GM12878 (cell line): ENCODE measurements around the gene OR2J1. TPM values are rescaled to one million over a fixed set of nuclear protein-coding genes. Genes with fewer than 3 reads are reported as not detected.

Source experiments
- ATAC-seq: fragments of 200-7000 bp; cut with Tn5 transposase; 3 replicates; pipeline ENCODE4 v1.9.1; 2020; ENCODE audit warnings: mild to moderate bottlenecking, moderate library complexity
- BruUV-seq: library from RNA; stranded (reverse); fragments of 400-500 nt; replicated peaks from 2 replicates; lab custom pipeline; 2021; lab: Mats Ljungman, UMichigan
- CTCF ChIA-PET: fragments of 300-600 bp; sonication (Branson Sonifier 250); formaldehyde crosslinking; extraction: SDS; loops from one replicate; lab custom pipeline; 2021; ENCODE audit warnings: inconsistent platforms; lab: Yijun Ruan, JAX
- POLR2A ChIA-PET: fragments of 350-600 bp; formaldehyde crosslinking; extraction: SDS; loops from one replicate; lab custom pipeline; 2021; ENCODE audit warnings: inconsistent platforms; lab: Charles Lee
- RAD21 ChIA-PET: fragments of 300-600 bp; sonication (Branson Sonifier 250); formaldehyde crosslinking; loops from one replicate; lab custom pipeline; 2023; ENCODE audit warnings: antibody characterized with exemption; ENCODE audit not compliant: unreplicated experiment; lab: Charles Lee
- SMC1A ChIA-PET: fragments of 300-600 bp; sonication (Branson Sonifier 250); formaldehyde crosslinking; loops from one replicate; lab custom pipeline; 2023; ENCODE audit not compliant: unreplicated experiment, uncharacterized antibody; lab: Charles Lee
- DNase-seq: peaks from one replicate; pipeline ENCODE4 v3.0.0-alpha.2; 2011; ENCODE audit warnings: low read depth, low spot score
- FAIRE-seq: peaks from 3 replicates; lab custom pipeline; 2011; peaks lifted over from hg19 to GRCh38; lab: Jason Lieb, UNC
- H2AFZ ChIP-seq: 2 replicates; pipeline ENCODE4 v1.6.0; 2011; ENCODE audit warnings: low read depth, low read length, control low read depth; ENCODE audit not compliant: control insufficient read depth
- H3K27ac ChIP-seq: 2 replicates; pipeline ENCODE4 v1.5.1; 2011; ENCODE audit warnings: control low read depth; ENCODE audit not compliant: control insufficient read depth, insufficient read depth
- H3K27me3 ChIP-seq, 2 experiments: replicated peaks in 1 of 2; 2 replicates each; pipeline versions ENCODE4 v1.6.0 to v1.6.1; 2011; ENCODE audit warnings: low read length in 1 of 2; ENCODE audit not compliant: control insufficient read depth in 2 of 2, insufficient read depth in 2 of 2
- H3K36me3 ChIP-seq, 2 experiments: 2 replicates each; pipeline ENCODE4 v1.5.1; 2011; ENCODE audit warnings: low read length in 1 of 2; ENCODE audit not compliant: control insufficient read depth in 2 of 2, insufficient read depth in 2 of 2
- H3K4me1 ChIP-seq: 2 replicates; pipeline ENCODE4 v1.6.1; 2011; ENCODE audit warnings: mild to moderate bottlenecking, low read length, moderate library complexity, mixed read lengths; ENCODE audit not compliant: control insufficient read depth, insufficient read depth
- H3K4me2 ChIP-seq: 2 replicates; pipeline ENCODE4 v1.6.0; 2011; ENCODE audit warnings: control low read depth; ENCODE audit not compliant: control insufficient read depth, insufficient read depth
- H3K4me3 ChIP-seq: fragments of 200-600 bp; sonication (generic); 2 replicates; pipeline ENCODE4 v1.5.1; 2016
- H3K79me2 ChIP-seq: 2 replicates; pipeline ENCODE4 v1.6.0; 2011; ENCODE audit warnings: low read length; ENCODE audit not compliant: control insufficient read depth, insufficient read depth
- H3K9ac ChIP-seq: 2 replicates; pipeline ENCODE4 v1.8.0; 2011; ENCODE audit warnings: low read length, control low read depth, mixed read lengths; ENCODE audit not compliant: control insufficient read depth, insufficient read depth
- H3K9me3 ChIP-seq: replicated peaks from 3 replicates; pipeline ENCODE4 v1.5.1; 2011; ENCODE audit warnings: mild to moderate bottlenecking, low read length; ENCODE audit not compliant: control insufficient read depth, insufficient read depth
- H4K20me1 ChIP-seq: 2 replicates; pipeline ENCODE4 v1.6.0; 2011; ENCODE audit not compliant: control insufficient read depth, insufficient read depth
- BACH1 ChIP-seq: fragments of 450-650 bp; IDR thresholded peaks from 2 replicates; pipeline ENCODE4 v1.6.1; 2017; ENCODE audit warnings: mild to moderate bottlenecking, borderline replicate concordance
- ESRRA ChIP-seq: IDR thresholded peaks from 2 replicates; pipeline ENCODE4 v1.6.1; 2012; ENCODE audit warnings: mild to moderate bottlenecking, low read length, improper control_type of control experiment
- MYC ChIP-seq: IDR thresholded peaks from 2 replicates; pipeline ENCODE4 v1.6.1; 2011; ENCODE audit warnings: mild to moderate bottlenecking, low read length, moderate library complexity, inconsistent platforms; ENCODE audit not compliant: insufficient read depth, insufficient replicate concordance, insufficient read length, severe bottlenecking
- POLR2A ChIP-seq: IDR thresholded peaks from 2 replicates; pipeline ENCODE4 v1.6.1; 2011; ENCODE audit warnings: low read depth, mild to moderate bottlenecking, low read length
- POU2F2 ChIP-seq: IDR thresholded peaks from 3 replicates; pipeline ENCODE4 v1.6.1; 2011; ENCODE audit warnings: low read depth, mild to moderate bottlenecking, low read length, borderline replicate concordance
- RELA ChIP-seq: fragments of 450-650 bp; IDR thresholded peaks from 2 replicates; pipeline ENCODE4 v1.8.0; 2014; ENCODE audit warnings: borderline replicate concordance; ENCODE audit not compliant: partially characterized antibody
- ZNF24 ChIP-seq: fragments of 450-650 bp; IDR thresholded peaks from 2 replicates; pipeline ENCODE4 v1.6.1; 2017; ENCODE audit warnings: antibody characterized with exemption, mild to moderate bottlenecking
- WGBS: methylation state at CpG from one replicate; pipeline ENCODE4 v1.1.6; 2016; ENCODE audit warnings: low lambda C conversion rate; ENCODE audit not compliant: insufficient replicate concordance, insufficient coverage; ENCODE audit errors: missing lambda C conversion rate; 5-methylcytosine and 5-hydroxymethylcytosine counted together
- in situ Hi-C: fragments of 300-500 bp; cut with MboI; formaldehyde crosslinking; loops from 9 replicates; pipeline ENCODE4 v1.14.3; 2018; ENCODE audit warnings: mixed read lengths
- intact Hi-C: fragments of 100-400 bp; cut with micrococcal nuclease; formaldehyde crosslinking; loops from one replicate; pipeline ENCODE4 v1.14.2; 2022; ENCODE audit not compliant: unreplicated experiment
- polyA plus RNA-seq, 11 experiments: library from polyadenylated mRNA; depleted of rRNA in 4 of 11; unstranded in 6 of 11; stranded (reverse) in 5 of 11; fragments of >200 nt; fragmentation: Nextera tagmentation in 4 of 11; fragmentation: Illumina TruSeq in 1 of 11; extraction: Ambion mirVana in 4 of 11; extraction: Trizol in 1 of 11; gene quantifications; 1 replicate in 1 of 11; 2 replicates in 10 of 11; pipeline versions ENCODE4 v1.2.1 to v1.2.3, GENCODE V29; 2011 to 2016; ENCODE audit warnings: inconsistent platforms in 2 of 11, missing spikeins in 2 of 11, low read depth in 1 of 11
- total RNA-seq, 4 experiments: library from RNA; depleted of rRNA in 3 of 4; stranded (reverse); fragments of >200 nt in 3 of 4; fragmentation: Illumina TruSeq in 1 of 4; extraction: Trizol in 1 of 4; gene quantifications; 2 replicates each; pipeline versions ENCODE4 v1.2.1 to v1.2.3, GENCODE V29; 2013 to 2021
- TF ChIP-seq, protein P1 (sequence below): IDR thresholded peaks from 2 replicates; pipeline ENCODE4 v1.6.1; 2012; ENCODE audit warnings: improper control_type of control experiment, low read depth, low read length; ENCODE audit not compliant: insufficient replicate concordance

Gene OR2J1
- total and polyA plus RNA-seq, 10 of the 15 experiments (the other 5 are each of a cell fraction or from before 2014, with no cell fraction given), result not detected

DNA sequence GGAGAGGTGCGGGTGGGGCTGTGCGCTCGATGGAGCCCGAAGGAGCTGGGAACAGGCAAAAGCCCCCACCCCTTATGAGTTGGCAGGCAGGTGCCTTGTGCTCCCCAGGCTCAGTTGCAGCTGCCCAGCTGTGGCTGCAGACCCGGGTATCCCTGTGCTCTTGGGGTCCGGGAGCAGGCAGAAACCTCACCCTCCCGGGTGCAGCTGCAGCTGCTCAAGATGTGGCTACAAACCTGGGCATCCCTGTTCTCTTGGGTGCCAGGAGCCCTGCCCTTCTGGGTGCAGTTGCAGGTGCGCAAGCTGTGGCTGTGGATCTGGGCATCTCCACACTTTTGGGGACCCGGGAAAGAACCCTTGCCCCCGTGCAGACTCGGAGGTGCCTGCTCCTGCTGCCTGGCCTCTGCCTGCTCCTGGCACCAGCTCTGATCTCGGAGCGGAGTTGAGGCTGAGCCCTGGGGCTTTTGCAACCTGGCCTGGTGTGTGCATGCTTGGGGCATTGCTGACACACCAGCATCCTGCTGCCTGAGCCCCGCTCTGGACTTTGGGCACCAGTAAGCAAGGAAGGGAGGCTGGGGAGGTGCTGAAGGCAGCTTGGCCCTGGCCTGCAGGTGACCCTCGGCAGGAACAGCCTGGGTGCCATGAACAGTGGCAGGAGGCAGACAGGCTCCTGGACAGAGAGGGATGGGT lies 30.2 kb downstream of the OR2J1 start:
- Histone ChIP-seq H3K27me3 (peaks cover 0 to 3% of the 10 kb centered on the region in 2 experiments; a peak in 1 of 4 replicates), H3K79me2 (no peaks in the 10 kb centered on the region), H3K36me3 (no peaks in the 10 kb centered on the region), H3K4me3 (no peak overlapping the region), H3K4me2 (no peak overlapping the region), H3K4me1 (no peaks in the 10 kb centered on the region), H4K20me1 (no peaks in the 10 kb centered on the region), H3K9me3 (no peaks in the 10 kb centered on the region), H2AFZ (no peak overlapping the region), H3K27ac (no peak overlapping the region), H3K9ac (no peak overlapping the region)
- in situ Hi-C loops, result no loop called here
- SMC1A ChIA-PET, result no interaction called here
- DNase-seq, result no peak
- intact Hi-C loops, result no loop called here
- 16% methylated on average over 15 of the region's 15 CpGs for WGBS
- TF ChIP-seq POLR2A, result no peak
- CTCF ChIA-PET, result no interaction called here
- no peak for ATAC-seq
- BruUV-seq, result no TSS peak
- FAIRE-seq, result no peak
- POLR2A ChIA-PET, result no interaction called here
- RAD21 ChIA-PET, result no interaction called here

DNA sequence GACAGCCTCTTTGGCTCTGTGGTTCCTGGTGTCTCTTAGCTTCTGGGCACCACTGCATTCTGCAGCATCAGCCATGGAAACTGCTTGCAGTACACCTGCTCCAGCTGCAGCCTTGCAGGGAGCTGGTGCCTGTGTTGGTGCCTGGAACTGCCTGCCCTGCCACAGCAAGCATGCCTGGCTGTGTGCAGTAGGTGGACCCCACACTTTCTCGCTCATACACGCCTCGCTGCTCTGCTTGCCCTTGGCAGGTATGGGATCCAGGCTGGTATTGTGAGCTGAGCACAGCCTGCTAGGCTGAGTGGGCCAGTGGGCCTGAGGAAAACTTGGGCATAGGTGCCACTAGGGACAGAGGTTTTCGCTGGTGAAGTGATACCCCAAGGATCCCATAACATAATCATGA lies 31.4 kb downstream of the OR2J1 start:
- ChIA-PET POLR2A (no interaction called here), CTCF (no interaction called here), SMC1A (no interaction called here), RAD21 (no interaction called here)
- no peak overlapping the region for H3K4me2 ChIP-seq
- no peak overlapping the region for H2AFZ ChIP-seq
- no peak overlapping the region for H3K4me3 ChIP-seq
- no peaks in the 10 kb centered on the region for H4K20me1 ChIP-seq
- no peaks in the 10 kb centered on the region for H3K79me2 ChIP-seq
- intact Hi-C loops (no loop called here), in situ Hi-C loops (no loop called here)
- ATAC-seq (no peak), FAIRE-seq (no peak), DNase-seq (no peak)
- no peaks in the 10 kb centered on the region for H3K36me3 ChIP-seq
- no TSS peak for BruUV-seq
- H3K27me3 ChIP-seq, result peaks cover 0 to 3% of the 10 kb centered on the region in 2 experiments; a peak in 1 of 4 replicates
- WGBS, result 32% methylated on average over 4 of the region's 4 CpGs
- no peak overlapping the region for H3K27ac ChIP-seq
- no peaks in the 10 kb centered on the region for H3K9me3 ChIP-seq
- no peaks in the 10 kb centered on the region for H3K4me1 ChIP-seq
- no peak overlapping the region for H3K9ac ChIP-seq
- TF ChIP-seq MYC, result no peak
- TF ChIP-seq RELA, result no peak
- TF ChIP-seq ESRRA, result no peak
- no peak for TF ChIP-seq POU2F2
- TF ChIP-seq ZNF24, result no peak
- no peak for TF ChIP-seq BACH1
- TF ChIP-seq, protein P1, sequence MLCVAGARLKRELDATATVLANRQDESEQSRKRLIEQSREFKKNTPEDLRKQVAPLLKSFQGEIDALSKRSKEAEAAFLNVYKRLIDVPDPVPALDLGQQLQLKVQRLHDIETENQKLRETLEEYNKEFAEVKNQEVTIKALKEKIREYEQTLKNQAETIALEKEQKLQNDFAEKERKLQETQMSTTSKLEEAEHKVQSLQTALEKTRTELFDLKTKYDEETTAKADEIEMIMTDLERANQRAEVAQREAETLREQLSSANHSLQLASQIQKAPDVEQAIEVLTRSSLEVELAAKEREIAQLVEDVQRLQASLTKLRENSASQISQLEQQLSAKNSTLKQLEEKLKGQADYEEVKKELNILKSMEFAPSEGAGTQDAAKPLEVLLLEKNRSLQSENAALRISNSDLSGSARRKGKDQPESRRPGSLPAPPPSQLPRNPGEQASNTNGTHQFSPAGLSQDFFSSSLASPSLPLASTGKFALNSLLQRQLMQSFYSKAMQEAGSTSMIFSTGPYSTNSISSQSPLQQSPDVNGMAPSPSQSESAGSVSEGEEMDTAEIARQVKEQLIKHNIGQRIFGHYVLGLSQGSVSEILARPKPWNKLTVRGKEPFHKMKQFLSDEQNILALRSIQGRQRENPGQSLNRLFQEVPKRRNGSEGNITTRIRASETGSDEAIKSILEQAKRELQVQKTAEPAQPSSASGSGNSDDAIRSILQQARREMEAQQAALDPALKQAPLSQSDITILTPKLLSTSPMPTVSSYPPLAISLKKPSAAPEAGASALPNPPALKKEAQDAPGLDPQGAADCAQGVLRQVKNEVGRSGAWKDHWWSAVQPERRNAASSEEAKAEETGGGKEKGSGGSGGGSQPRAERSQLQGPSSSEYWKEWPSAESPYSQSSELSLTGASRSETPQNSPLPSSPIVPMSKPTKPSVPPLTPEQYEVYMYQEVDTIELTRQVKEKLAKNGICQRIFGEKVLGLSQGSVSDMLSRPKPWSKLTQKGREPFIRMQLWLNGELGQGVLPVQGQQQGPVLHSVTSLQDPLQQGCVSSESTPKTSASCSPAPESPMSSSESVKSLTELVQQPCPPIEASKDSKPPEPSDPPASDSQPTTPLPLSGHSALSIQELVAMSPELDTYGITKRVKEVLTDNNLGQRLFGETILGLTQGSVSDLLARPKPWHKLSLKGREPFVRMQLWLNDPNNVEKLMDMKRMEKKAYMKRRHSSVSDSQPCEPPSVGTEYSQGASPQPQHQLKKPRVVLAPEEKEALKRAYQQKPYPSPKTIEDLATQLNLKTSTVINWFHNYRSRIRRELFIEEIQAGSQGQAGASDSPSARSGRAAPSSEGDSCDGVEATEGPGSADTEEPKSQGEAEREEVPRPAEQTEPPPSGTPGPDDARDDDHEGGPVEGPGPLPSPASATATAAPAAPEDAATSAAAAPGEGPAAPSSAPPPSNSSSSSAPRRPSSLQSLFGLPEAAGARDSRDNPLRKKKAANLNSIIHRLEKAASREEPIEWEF, result no peak
